Measurements from ENCODE around the gene PSMB5.

GRCh38 chr14:22994762-22995275, 39.9 kb downstream of the PSMB5 start:
- TF ChIP-seq CTCF (IDR thresholded peaks at IDR 0.05; ENCODE audit: insufficient read depth, low read depth, low read length) (peak; percentile 63), EZH2 (IDR thresholded peaks at IDR 0.05; ENCODE audit: insufficient read depth, low read length) (no peak)
